ENCODE measurements around the gene COL9A2.

The COL9A2 gene

DNA sequence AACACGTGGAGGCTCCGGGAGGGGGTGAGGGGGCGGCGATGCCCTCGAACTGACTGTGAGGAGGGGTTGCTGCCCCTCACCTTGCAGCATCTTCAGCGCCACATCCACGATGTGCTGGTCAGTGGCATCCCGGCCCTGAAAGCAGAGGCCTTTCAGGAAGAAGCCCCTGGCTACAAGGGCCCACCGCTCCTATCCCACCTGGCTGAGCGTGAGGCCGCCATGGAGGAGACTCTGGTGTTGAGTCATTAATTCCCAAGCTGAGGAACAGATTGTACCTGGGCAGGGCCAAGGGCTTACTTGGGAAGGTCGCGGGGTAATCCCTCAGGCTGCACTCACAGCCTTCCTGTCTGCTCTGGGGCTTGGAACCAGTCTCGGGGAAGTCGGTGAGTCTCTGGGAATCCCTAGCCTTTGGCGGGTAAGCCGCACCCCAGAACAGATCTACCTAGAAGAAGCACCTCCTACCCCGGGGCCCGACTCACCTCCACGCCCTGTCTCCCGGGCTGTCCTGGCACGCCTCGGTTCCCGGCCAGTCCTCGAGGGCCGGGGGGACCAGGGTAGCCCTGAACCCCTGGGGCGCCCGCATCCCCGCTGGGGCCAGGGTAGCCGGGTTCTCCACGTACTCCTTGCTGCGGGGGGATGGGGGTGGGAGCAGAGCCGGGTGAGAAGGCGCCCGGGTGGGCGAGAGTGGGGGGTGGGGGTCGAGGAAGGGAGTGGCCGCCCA, 13.9 kb downstream of the COL9A2 start:
- DNase-seq (ENCODE audit: low read depth in 2 of 2) = no peak

GRCh38 chr1:40302475-40302874, 14.6 kb downstream of the COL9A2 start:
- no peak for DNase-seq (ENCODE audit: low read depth in 2 of 2)

DNA sequence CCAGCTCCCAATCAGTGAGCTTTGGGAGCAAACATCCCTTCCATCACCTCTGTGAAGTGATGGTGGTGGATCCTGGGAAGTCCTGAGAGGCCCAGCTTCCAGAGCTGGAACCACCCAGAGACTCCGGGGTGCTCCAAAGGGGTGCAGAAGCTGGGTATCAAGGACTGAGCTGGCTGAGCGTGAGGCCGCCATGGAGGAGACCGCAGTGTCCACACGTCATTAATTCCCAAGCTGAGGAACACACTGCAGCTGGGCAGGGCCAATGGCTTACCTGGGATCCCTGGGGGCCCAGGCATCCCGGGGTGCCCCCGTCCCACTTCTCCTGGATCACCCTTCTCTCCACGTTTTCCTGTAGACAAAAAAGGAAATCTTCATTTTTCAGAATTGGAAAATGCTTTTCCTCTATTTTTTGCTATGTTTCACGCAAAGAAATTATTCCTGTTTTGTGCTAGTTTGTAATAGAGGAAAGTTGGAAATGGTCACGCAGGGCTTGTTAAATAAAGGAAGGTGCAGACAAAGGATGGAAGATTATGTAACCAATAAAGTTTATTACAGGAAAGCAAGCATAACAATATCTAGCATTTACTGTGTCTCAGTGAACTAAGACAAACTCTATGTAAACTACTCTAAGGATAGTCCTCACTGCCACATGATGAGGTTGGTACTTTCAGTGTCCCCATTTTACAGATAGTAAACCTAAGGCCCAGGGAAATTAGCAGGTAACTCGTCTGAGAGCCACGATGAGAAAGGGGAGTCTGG, 15.4 kb downstream of the COL9A2 start:
- DNase-seq (ENCODE audit: low read depth in 2 of 2) = no peak

DNA sequence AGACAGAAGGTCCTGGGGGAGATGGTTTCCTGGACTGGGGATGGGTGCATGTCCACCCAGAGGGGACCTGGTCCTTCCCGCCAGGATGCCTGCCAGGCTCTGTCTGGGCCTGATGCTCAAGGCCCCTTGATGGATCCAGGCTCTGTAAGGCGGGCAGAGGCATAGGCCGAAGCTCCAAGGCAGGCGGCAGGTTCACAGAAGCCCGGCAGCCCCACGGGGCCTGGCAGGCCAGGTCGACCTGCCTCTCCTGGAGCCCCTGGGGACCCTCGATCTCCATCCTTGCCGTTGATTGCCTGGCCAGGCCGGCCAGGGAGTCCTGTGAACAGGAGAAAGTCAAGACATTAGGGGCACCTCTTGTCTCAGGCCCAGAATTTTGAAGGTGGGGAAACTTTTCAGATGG, 16.0 kb downstream of the COL9A2 start:
- DNase-seq (ENCODE audit: low read depth in 2 of 2) = no peak

- DNase-seq (ENCODE audit: low read depth in 2 of 2) = no peak
Measured at GRCh38 chr1:40300651-40301050, 16.4 kb downstream of the COL9A2 start.

GRCh38 chr1:40300249-40300567, 16.9 kb downstream of the COL9A2 start:
- no peak for DNase-seq (ENCODE audit: low read depth in 2 of 2)

DNA sequence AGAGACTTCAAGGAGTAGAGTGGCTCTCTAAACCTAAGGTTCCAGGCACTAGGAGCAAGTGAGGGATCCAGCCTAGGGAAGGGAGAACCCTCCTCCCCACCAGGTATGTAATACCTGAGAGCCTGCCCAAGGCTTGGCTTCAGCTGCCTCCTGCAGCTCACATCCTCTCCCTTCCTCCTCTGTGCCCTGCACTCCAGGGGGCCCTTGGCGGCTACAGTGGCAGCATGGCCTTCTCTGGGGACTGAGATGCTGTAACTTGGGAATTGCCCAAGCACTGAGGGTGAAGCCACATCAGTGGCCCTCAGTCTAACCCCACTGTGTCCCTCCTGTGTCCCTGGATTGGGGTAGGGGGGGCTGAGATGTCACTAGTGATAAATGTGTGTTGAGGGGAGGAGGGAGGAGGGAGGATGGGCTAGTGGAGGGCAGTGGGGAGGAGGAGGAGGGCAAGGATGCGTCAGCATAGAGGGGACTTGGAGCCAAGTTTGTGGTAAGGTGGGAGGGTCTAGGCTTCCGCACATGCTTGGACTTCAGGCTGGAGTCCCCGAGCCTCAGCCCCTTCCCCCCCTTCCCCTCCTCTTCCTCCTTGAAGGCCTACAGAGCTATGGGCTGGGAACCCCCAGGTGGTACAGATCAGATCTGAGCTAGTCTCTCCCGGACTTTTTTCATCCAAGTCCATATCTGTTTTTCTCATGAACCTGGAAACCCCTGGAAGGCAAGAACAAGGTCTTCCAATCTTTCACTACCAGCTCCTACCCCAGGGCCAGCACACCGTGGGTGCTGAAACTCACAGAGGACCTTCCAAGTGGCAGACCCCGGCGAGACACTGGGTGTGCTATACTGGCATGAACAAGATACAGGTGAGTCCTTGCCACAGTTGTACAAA, 17.5 kb downstream of the COL9A2 start:
- no peak for DNase-seq (ENCODE audit: low read depth in 2 of 2)

DNA sequence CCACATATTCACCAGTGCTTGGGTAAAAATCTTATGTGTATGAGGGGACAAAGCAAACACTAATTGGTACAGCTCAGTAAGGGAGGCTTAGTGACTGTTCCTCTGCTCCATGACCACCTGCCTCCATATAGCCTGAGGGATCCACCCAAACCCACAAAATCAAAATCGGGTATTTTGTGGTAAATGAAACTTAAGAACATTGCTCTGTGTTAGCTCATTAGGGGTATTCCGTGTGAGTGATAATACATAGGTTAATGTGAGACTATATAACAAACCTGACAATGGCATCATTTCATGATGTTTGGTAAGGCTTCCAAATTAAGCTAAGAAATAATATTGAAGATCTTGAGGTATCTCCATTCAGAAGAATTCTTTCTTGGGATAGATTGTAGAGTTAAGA, 25.8 kb downstream of the COL9A2 start:
- DNase-seq (ENCODE audit: low read depth in 2 of 2) = no peak

GRCh38 chr1:40281853-40282252, 35.2 kb downstream of the COL9A2 start:
- no peak for DNase-seq (ENCODE audit: low read depth in 2 of 2)

DNA sequence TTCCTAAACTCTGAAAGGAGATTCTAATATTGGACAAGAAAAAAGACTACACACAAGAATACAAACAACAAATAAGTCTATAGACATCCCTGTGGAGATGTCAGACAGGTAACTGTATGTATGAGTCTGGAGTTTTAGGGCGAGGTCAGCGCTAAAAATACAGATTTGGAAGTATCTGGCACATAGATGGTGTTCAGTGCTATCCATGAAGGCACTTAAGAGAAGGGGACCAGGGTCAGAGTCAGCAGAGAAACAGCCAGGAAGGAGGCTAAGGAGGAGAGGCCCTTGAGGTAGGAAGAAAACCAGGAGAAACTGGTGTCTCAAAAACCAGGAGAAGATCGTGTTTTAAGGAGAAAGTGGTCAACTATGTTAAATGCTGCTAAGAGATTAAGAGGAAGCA, 41.0 kb downstream of the COL9A2 start:
- no peak for DNase-seq (ENCODE audit: low read depth in 2 of 2)

DNA sequence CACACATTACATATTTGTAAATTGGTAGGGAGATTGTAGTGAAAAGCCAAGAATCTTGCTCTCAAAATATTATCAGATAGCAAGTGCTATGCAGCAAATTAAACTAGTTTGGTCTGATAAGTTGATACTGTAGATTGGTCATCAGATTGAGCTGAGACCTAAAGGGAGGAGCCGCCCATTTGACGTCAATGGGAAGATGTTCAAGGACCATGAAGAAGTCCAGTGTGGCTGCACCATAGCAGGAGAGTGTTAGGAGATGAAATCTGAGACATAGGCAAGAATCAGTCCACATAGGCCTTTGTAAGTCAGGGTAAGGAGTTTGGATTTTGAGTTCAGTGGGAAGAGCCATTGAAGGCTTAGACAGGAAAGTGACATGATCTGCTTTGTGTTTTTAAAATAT, 42.8 kb downstream of the COL9A2 start:
- DNase-seq (ENCODE audit: low read depth in 2 of 2) = no peak

- no peak for DNase-seq (ENCODE audit: low read depth in 2 of 2)
Measured at GRCh38 chr1:40273547-40274166, 43.4 kb downstream of the COL9A2 start.

GRCh38 chr1:40272653-40273213, 44.4 kb downstream of the COL9A2 start:
- DNase-seq (ENCODE audit: low read depth in 2 of 2) = no peak

DNA sequence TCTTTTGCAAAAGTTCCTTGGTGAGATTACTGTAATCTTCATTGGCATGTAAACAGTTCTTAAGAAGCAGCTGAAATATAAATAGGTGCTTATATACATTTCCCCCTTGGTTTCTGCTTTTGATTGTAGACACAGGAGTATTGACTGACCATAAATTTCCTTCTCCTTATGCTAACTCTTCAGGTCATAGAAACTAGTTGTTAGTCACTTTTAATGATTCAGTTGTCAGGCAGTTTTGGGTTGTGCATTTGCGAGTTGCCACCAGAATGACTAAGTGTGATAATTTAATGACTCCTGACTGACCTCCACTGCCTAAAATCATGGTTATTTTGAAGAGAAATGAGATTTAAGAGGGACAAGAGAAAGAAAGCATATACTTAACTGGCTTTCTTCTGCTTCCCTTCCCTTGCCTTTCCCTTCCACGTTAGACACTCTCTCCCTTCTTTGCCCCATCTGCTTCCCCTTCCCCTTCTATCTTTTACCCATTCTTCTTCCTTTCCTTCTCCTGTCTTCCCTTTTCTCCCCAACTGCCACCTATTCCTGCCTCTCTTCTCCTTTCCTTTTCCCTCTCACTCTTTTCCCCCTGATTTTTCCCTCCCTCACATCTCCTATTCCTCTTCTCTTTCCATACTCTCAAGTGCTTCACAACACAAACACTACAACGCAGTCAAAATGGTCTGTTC, 46.8 kb downstream of the COL9A2 start:
- DNase-seq (ENCODE audit: low read depth in 2 of 2) = no peak

GRCh38 chr1:40268211-40268610, 48.9 kb downstream of the COL9A2 start:
- no peak for DNase-seq (ENCODE audit: low read depth in 2 of 2)

DNA sequence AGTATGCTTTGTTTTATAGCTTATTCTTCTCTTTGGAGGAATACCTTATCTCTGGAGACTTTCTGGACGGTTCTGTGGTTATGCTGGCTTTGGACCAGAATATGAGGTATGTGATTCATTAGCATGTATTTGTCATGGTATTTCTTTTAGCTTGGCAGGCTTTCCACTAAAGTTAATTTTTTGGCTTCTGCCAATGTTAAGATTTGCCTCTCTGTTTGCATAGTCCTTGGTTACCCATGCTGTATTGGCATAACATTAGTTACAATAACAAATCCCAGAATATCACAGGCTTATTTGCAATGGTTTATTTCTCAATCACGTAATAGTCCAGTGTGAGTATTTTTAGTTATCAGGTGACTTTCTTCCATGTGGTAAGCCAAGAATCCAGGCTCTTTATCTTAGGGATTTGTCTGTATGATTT, 49.3 kb downstream of the COL9A2 start:
- no peak for DNase-seq (ENCODE audit: low read depth in 2 of 2)

GRCh38 chr1:40266786-40267535, 50.1 kb downstream of the COL9A2 start:
- no peak for DNase-seq (ENCODE audit: low read depth in 2 of 2)

- no peak for DNase-seq (ENCODE audit: low read depth in 2 of 2)
Measured at GRCh38 chr1:40265919-40266318, 51.2 kb downstream of the COL9A2 start.

GRCh38 chr1:40265298-40265697, 51.8 kb downstream of the COL9A2 start:
- DNase-seq (ENCODE audit: low read depth in 2 of 2) = no peak

GRCh38 chr1:40264354-40264781, 52.7 kb downstream of the COL9A2 start:
- no peak for DNase-seq (ENCODE audit: low read depth in 2 of 2)

DNA sequence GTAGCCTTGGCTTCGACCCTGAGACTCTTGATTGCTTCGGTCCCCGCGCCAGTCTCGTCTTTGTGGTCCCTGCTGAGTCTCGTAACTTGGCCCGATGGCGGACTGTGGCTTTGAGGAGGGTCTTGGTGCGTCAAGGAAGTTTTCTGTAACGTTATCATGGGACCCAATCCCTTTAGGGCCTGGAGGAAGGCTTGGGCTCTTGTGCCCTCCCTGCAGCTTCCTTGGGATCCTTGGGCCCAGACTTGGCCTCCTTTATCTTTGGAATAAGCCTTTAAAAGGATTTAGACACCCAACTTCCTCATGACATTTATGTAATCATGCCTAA, 58.7 kb downstream of the COL9A2 start:
- no peak for DNase-seq (ENCODE audit: low read depth in 2 of 2)

Measured in stimulated activated CD8-positive, alpha-beta memory T cell treated with anti-CD3 and anti-CD28 coated beads, Interleukin-2, amount 100 ng/mL, for 48 hours (primary cell).